Neural cell (in vitro differentiated cells): ENCODE data around the gene PLD1. TPM values are rescaled to one million over a fixed set of nuclear protein-coding genes. Genes with fewer than 3 reads are reported as not detected.

Experiments
- H2AFZ ChIP-seq: fragments of 200-600, 300-800 bp; sonication (generic), shearing (Covaris generic); 2 replicates; pipeline ENCODE4 v1.6.0; 2014; ENCODE audit warnings: low read depth, mild to moderate bottlenecking, antibody characterized with exemption, low read length, moderate library complexity
- H3F3A ChIP-seq: fragments of 200-600 bp; shearing (Covaris generic); 2 replicates; pipeline ENCODE4 v1.6.1; 2016; ENCODE audit warnings: mild to moderate bottlenecking, moderate library complexity, mixed read lengths, antibody characterized with exemption, low read length; ENCODE audit not compliant: insufficient read depth, poor library complexity, severe bottlenecking
- H3K27ac ChIP-seq: fragments of 200-600, 300-800 bp; sonication (generic), shearing (Covaris generic); 2 replicates; pipeline ENCODE4 v1.5.1; 2014; ENCODE audit warnings: mild to moderate bottlenecking, low read length, moderate library complexity
- H3K27me3 ChIP-seq: fragments of 300-800, 200-600 bp; sonication (generic), shearing (Covaris generic); 2 replicates; pipeline ENCODE4 v1.6.0; 2014; ENCODE audit warnings: mild to moderate bottlenecking, low read depth, low read length, moderate library complexity; ENCODE audit not compliant: insufficient read depth
- H3K36me3 ChIP-seq: fragments of 300-800, 200-600 bp; sonication (generic), shearing (Covaris generic); 2 replicates; pipeline ENCODE4 v1.5.1; 2014; ENCODE audit warnings: mild to moderate bottlenecking, antibody characterized with exemption, low read length, moderate library complexity; ENCODE audit not compliant: insufficient read depth
- H3K4me2 ChIP-seq: fragments of 300-800, 200-600 bp; sonication (generic), shearing (Covaris generic); 2 replicates; pipeline ENCODE4 v1.6.0; 2014; ENCODE audit warnings: mild to moderate bottlenecking, low read length
- H3K4me3 ChIP-seq: fragments of 300-800, 200-600 bp; sonication (generic), shearing (Covaris generic); 2 replicates; pipeline ENCODE4 v1.5.1; 2014; ENCODE audit warnings: mild to moderate bottlenecking, low read length, moderate library complexity
- H3K79me2 ChIP-seq: fragments of 200-600 bp; shearing (Covaris generic); replicated peaks from 2 replicates; pipeline ENCODE4 v1.6.0; 2014; ENCODE audit warnings: mild to moderate bottlenecking, low read length, moderate library complexity; ENCODE audit not compliant: insufficient read depth
- H3K9ac ChIP-seq: fragments of 300-800, 200-600 bp; sonication (generic), shearing (Covaris generic); 2 replicates; pipeline ENCODE4 v1.6.1; 2016; ENCODE audit warnings: mild to moderate bottlenecking, low read length, mixed read lengths
- H3K9me2 ChIP-seq: fragments of 200-600 bp; shearing (Covaris generic); 2 replicates; pipeline ENCODE4 v1.6.1; 2016; ENCODE audit warnings: mild to moderate bottlenecking, low read length, mixed read lengths; ENCODE audit not compliant: insufficient read depth
- H3K9me3 ChIP-seq: fragments of 200-600, 300-800 bp; sonication (generic), shearing (Covaris generic); 2 replicates; pipeline ENCODE4 v1.6.1; 2016; ENCODE audit warnings: mild to moderate bottlenecking, mixed run types, low read length, moderate library complexity, mixed read lengths
- H4K20me1 ChIP-seq: fragments of 200-600 bp; shearing (Covaris generic); 2 replicates; pipeline ENCODE4 v1.6.1; 2016; ENCODE audit warnings: mild to moderate bottlenecking, mixed run types; ENCODE audit not compliant: insufficient read depth
- CTCF ChIP-seq: fragments of 450-650 bp; IDR thresholded peaks from 2 replicates; pipeline ENCODE4 v1.5.1; 2014; ENCODE audit warnings: antibody characterized with exemption, mild to moderate bottlenecking, moderate library complexity; ENCODE audit not compliant: poor library complexity, severe bottlenecking
- EP300 ChIP-seq: fragments of 450-650 bp; conservative IDR thresholded peaks from 2 replicates; pipeline ENCODE4 v1.6.1; 2014; ENCODE audit warnings: antibody characterized with exemption, mild to moderate bottlenecking, moderate library complexity; ENCODE audit not compliant: poor library complexity, severe bottlenecking
- EZH2 ChIP-seq: fragments of 200-600, 300-800 bp; shearing (Covaris generic), sonication (generic); IDR thresholded peaks from 2 replicates; pipeline ENCODE4 v1.6.1; 2014; ENCODE audit warnings: antibody characterized with exemption, low read length, borderline replicate concordance, mild to moderate bottlenecking; ENCODE audit not compliant: insufficient read depth, poor library complexity, severe bottlenecking
- MXI1 ChIP-seq: fragments of 450-650 bp; conservative IDR thresholded peaks from 2 replicates; pipeline ENCODE4 v1.6.1; 2014; ENCODE audit warnings: antibody characterized with exemption, mild to moderate bottlenecking; ENCODE audit not compliant: poor library complexity, severe bottlenecking
- POLR2AphosphoS5 ChIP-seq: IDR thresholded peaks from 2 replicates; pipeline ENCODE4 v1.6.1; 2012
- RAD21 ChIP-seq: fragments of 450-650 bp; conservative IDR thresholded peaks from 2 replicates; pipeline ENCODE4 v1.6.1; 2014; ENCODE audit warnings: antibody characterized with exemption, mild to moderate bottlenecking, moderate library complexity
- REST ChIP-seq: IDR thresholded peaks from 2 replicates; pipeline ENCODE4 v1.6.1; 2012; ENCODE audit warnings: borderline replicate concordance
- SMC3 ChIP-seq: fragments of 450-650 bp; conservative IDR thresholded peaks from 2 replicates; pipeline ENCODE4 v1.6.1; 2014; ENCODE audit warnings: antibody characterized with exemption, mild to moderate bottlenecking, moderate library complexity; ENCODE audit not compliant: poor library complexity
- TAF1 ChIP-seq: IDR thresholded peaks from 2 replicates; pipeline ENCODE4 v1.6.1; 2012; ENCODE audit warnings: low read depth
- polyA plus RNA-seq: library from polyadenylated mRNA; depleted of rRNA; stranded (reverse); fragments of >200 nt; gene quantifications from 2 replicates; pipeline ENCODE4 v1.2.3, GENCODE V29; 2014

Gene PLD1
- polyA plus RNA-seq, 1 donor from 2014 or later, result 0.06 TPM

- Histone ChIP-seq H3K4me3 (no peak overlapping the region), H3K4me2 (no peak overlapping the region), H3K36me3 (no peaks in the 10 kb centered on the region), H3K9me2 (no peaks in the 10 kb centered on the region), H3K79me2 (no peaks in the 10 kb centered on the region), H4K20me1 (no peaks in the 10 kb centered on the region), H3K9ac (no peak overlapping the region), H3F3A (no peaks in the 10 kb centered on the region), H3K27me3 (no peaks in the 10 kb centered on the region), H3K9me3 (no peaks in the 10 kb centered on the region), H2AFZ (no peak overlapping the region), H3K27ac (no peak overlapping the region)
- TF ChIP-seq TAF1 (no peak), MXI1 (no peak), SMC3 (no peak), CTCF (no peak), POLR2AphosphoS5 (no peak), EZH2 (no peak), EP300 (no peak), RAD21 (no peak), REST (no peak)
These were observed 19.7 kb downstream of the PLD1 start for GRCh38 chr3:171790574-171790897.

GRCh38 chr3:171789759-171790505, 20.4 kb downstream of the PLD1 start:
- Histone ChIP-seq H3K27ac (no peak overlapping the region), H3K27me3 (no peaks in the 10 kb centered on the region), H3K4me2 (no peak overlapping the region), H3K36me3 (no peaks in the 10 kb centered on the region), H3K79me2 (no peaks in the 10 kb centered on the region), H4K20me1 (no peaks in the 10 kb centered on the region), H2AFZ (no peak overlapping the region), H3K9me2 (no peaks in the 10 kb centered on the region), H3F3A (no peaks in the 10 kb centered on the region), H3K9ac (no peak overlapping the region), H3K9me3 (no peaks in the 10 kb centered on the region), H3K4me3 (no peak overlapping the region)
- TF ChIP-seq EZH2 (no peak), EP300 (no peak), REST (no peak), POLR2AphosphoS5 (no peak), MXI1 (no peak), SMC3 (no peak), TAF1 (no peak), RAD21 (no peak), CTCF (no peak)
